IMR-90 (cell line): ENCODE results near the gene HAUS7. TPM values are rescaled to one million over a fixed set of nuclear protein-coding genes. Genes with fewer than 3 reads are reported as not detected.

Experiments used
- ATAC-seq: fragments of 200-7000 bp; cut with Tn5 transposase; 2 replicates; pipeline ENCODE4 v1.9.1; 2020; ENCODE audit warnings: low read depth, mild to moderate bottlenecking, moderate library complexity
- BruUV-seq: library from RNA; stranded (reverse); fragments of 400-500 nt; replicated peaks from 2 replicates; lab custom pipeline; 2021; lab: Mats Ljungman, UMichigan
- CTCF ChIA-PET: fragments of 300-600 bp; formaldehyde crosslinking; extraction: SDS; loops from one replicate; lab custom pipeline; 2021; ENCODE audit warnings: antibody characterized with exemption; lab: Yijun Ruan, JAX
- POLR2A ChIA-PET: fragments of 300-600 bp; sonication (Branson Sonifier 250); formaldehyde crosslinking; loops from one replicate; lab custom pipeline; 2022; ENCODE audit warnings: antibody characterized with exemption; ENCODE audit not compliant: unreplicated experiment; lab: Charles Lee
- DNase-seq: peaks from one replicate; pipeline ENCODE4 v3.0.0; 2013
- H2AFZ ChIP-seq: replicated peaks from 2 replicates; pipeline ENCODE3; 2013; ENCODE audit warnings: low read length, mild to moderate bottlenecking; ENCODE audit not compliant: poor library complexity
- H2AK5ac ChIP-seq: 2 replicates; pipeline ENCODE4 v1.6.1; 2013; ENCODE audit warnings: low read depth, low read length, inconsistent platforms
- H2AK9ac ChIP-seq: replicated peaks from 2 replicates; pipeline ENCODE3; 2013; ENCODE audit warnings: mild to moderate bottlenecking, low read depth, low read length, moderate library complexity; ENCODE audit not compliant: poor library complexity
- H2BK120ac ChIP-seq: 2 replicates; pipeline ENCODE4 v1.6.1; 2013; ENCODE audit warnings: low read depth, low read length, inconsistent platforms
- H2BK15ac ChIP-seq: 3 replicates; pipeline ENCODE4 v1.6.1; 2013; ENCODE audit warnings: low read depth, low read length, inconsistent platforms
- H2BK20ac ChIP-seq: 2 replicates; pipeline ENCODE4 v1.6.1; 2013; ENCODE audit warnings: low read depth, mild to moderate bottlenecking, inconsistent platforms, low read length, moderate library complexity
- H2BK5ac ChIP-seq: 2 replicates; pipeline ENCODE4 v1.6.1; 2013; ENCODE audit warnings: mild to moderate bottlenecking, low read depth, low read length, inconsistent platforms; ENCODE audit not compliant: poor library complexity, severe bottlenecking
- H3K14ac ChIP-seq: replicated peaks from 2 replicates; pipeline ENCODE4 v1.6.1; 2013; ENCODE audit warnings: low read depth, low read length, inconsistent platforms
- H3K18ac ChIP-seq: 2 replicates; pipeline ENCODE4 v1.6.1; 2013; ENCODE audit warnings: low read depth, low read length, control low read depth
- H3K23ac ChIP-seq: 2 replicates; pipeline ENCODE4 v1.6.1; 2013; ENCODE audit warnings: low read depth, low read length, inconsistent platforms
- H3K27ac ChIP-seq: 2 replicates; pipeline ENCODE4 v1.5.1; 2013; ENCODE audit warnings: mild to moderate bottlenecking, control low read depth, low read length; ENCODE audit not compliant: insufficient read depth
- H3K27me3 ChIP-seq: 2 replicates; pipeline ENCODE4 v1.6.1; 2013; ENCODE audit warnings: low read length; ENCODE audit not compliant: control insufficient read depth, insufficient read depth
- H3K36me3 ChIP-seq: 2 replicates; pipeline ENCODE4 v1.6.1; 2013; ENCODE audit warnings: low read length, mixed read lengths; ENCODE audit not compliant: control insufficient read depth, insufficient read depth
- H3K4ac ChIP-seq: 2 replicates; pipeline ENCODE4 v1.6.1; 2013; ENCODE audit warnings: low read depth, low read length, inconsistent platforms
- H3K4me1 ChIP-seq: 2 replicates; pipeline ENCODE4 v1.6.1; 2013; ENCODE audit warnings: low read length, mixed read lengths; ENCODE audit not compliant: control insufficient read depth, insufficient read depth
- H3K4me2 ChIP-seq: 2 replicates; pipeline ENCODE4 v1.6.1; 2013; ENCODE audit warnings: low read depth, mild to moderate bottlenecking, control low read depth, low read length, moderate library complexity
- H3K4me3 ChIP-seq: 2 replicates; pipeline ENCODE4 v1.5.1; 2013; ENCODE audit warnings: low read depth, mild to moderate bottlenecking, control low read depth, low read length, moderate library complexity; ENCODE audit not compliant: insufficient read depth
- H3K56ac ChIP-seq: 2 replicates; pipeline ENCODE4 v1.6.1; 2013; ENCODE audit warnings: low read length, inconsistent platforms; ENCODE audit not compliant: insufficient read depth; ENCODE audit errors: extremely low read depth
- H3K79me1 ChIP-seq, 2 experiments: 2 replicates each; pipeline ENCODE4 v1.6.1; 2013; ENCODE audit warnings: low read length in 2 of 2, inconsistent platforms in 1 of 2, low read depth in 1 of 2
- H3K9ac ChIP-seq: 2 replicates; pipeline ENCODE4 v1.6.1; 2013; ENCODE audit warnings: low read depth, low read length, control low read depth
- H3K9me1 ChIP-seq: 2 replicates; pipeline ENCODE4 v1.6.1; 2013; ENCODE audit warnings: low read length, inconsistent platforms; ENCODE audit not compliant: insufficient read depth
- H3K9me3 ChIP-seq: 2 replicates; pipeline ENCODE4 v1.6.1; 2013; ENCODE audit warnings: low read length; ENCODE audit not compliant: control insufficient read depth, insufficient read depth
- H4K20me1 ChIP-seq: 2 replicates; pipeline ENCODE4 v1.6.1; 2013; ENCODE audit warnings: low read length, inconsistent platforms; ENCODE audit not compliant: insufficient read depth
- H4K5ac ChIP-seq: 2 replicates; pipeline ENCODE4 v1.6.1; 2013; ENCODE audit warnings: mild to moderate bottlenecking, low read depth, low read length, control low read depth
- H4K8ac ChIP-seq, 2 experiments: 2 replicates each; pipeline ENCODE4 v1.6.1; 2013; ENCODE audit warnings: low read depth in 2 of 2, low read length in 2 of 2, control low read depth in 1 of 2, inconsistent platforms in 1 of 2
- H4K91ac ChIP-seq: 2 replicates; pipeline ENCODE4 v1.6.1; 2013; ENCODE audit warnings: low read depth, low read length, inconsistent platforms; ENCODE audit not compliant: insufficient read depth
- BHLHE40 ChIP-seq: fragments of 150-350 bp; IDR thresholded peaks from 2 replicates; pipeline ENCODE4 v1.6.1; 2016; ENCODE audit warnings: mild to moderate bottlenecking, low read depth, low read length
- CEBPB ChIP-seq: IDR thresholded peaks from 2 replicates; pipeline ENCODE4 v1.6.1; 2012; ENCODE audit warnings: low read depth, low read length, improper control_type of control experiment
- CHD1 ChIP-seq: IDR thresholded peaks from 2 replicates; pipeline ENCODE4 v1.6.1; 2012; ENCODE audit warnings: low read depth, low read length, improper control_type of control experiment
- FOS ChIP-seq: fragments of 150-350 bp; IDR thresholded peaks from 2 replicates; pipeline ENCODE4 v1.6.1; 2016; ENCODE audit warnings: low read depth, low read length
- MAFK ChIP-seq: IDR thresholded peaks from 2 replicates; pipeline ENCODE4 v1.6.1; 2012; ENCODE audit warnings: low read depth, low read length, improper control_type of control experiment
- MAZ ChIP-seq: IDR thresholded peaks from 2 replicates; pipeline ENCODE4 v1.6.1; 2012; ENCODE audit warnings: low read depth, mild to moderate bottlenecking, low read length, improper control_type of control experiment, moderate library complexity, borderline replicate concordance
- MXI1 ChIP-seq: IDR thresholded peaks from 2 replicates; pipeline ENCODE4 v1.6.1; 2012; ENCODE audit warnings: low read depth, mild to moderate bottlenecking, low read length, moderate library complexity, borderline replicate concordance
- NFE2L2 ChIP-seq: fragments of 150-350 bp; IDR thresholded peaks from 2 replicates; pipeline ENCODE4 v1.6.1; 2016; ENCODE audit warnings: low read depth, mild to moderate bottlenecking, low read length
- POLR2A ChIP-seq: IDR thresholded peaks from 2 replicates; pipeline ENCODE4 v1.6.1; 2012; ENCODE audit warnings: mild to moderate bottlenecking, low read depth, low read length
- RAD21 ChIP-seq: IDR thresholded peaks from 2 replicates; pipeline ENCODE4 v1.6.1; 2012; ENCODE audit warnings: low read length, improper control_type of control experiment
- RFX5 ChIP-seq: IDR thresholded peaks from 2 replicates; pipeline ENCODE4 v1.8.0; 2012; ENCODE audit warnings: low read depth, mild to moderate bottlenecking, low read length, moderate library complexity
- SMC3 ChIP-seq: fragments of 150-350 bp; IDR thresholded peaks from 2 replicates; pipeline ENCODE4 v1.6.1; 2016; ENCODE audit warnings: low read depth, mild to moderate bottlenecking, antibody characterized with exemption, low read length, moderate library complexity
- WGBS, 2 experiments: methylation state at CpG; one replicate each; pipeline versions ENCODE4 v1.1.5 to v1.1.7; 2013; ENCODE audit warnings: missing lambda C conversion rate in 2 of 2; ENCODE audit not compliant: insufficient read length in 1 of 2; ENCODE audit errors: extremely low coverage in 2 of 2; 5-methylcytosine and 5-hydroxymethylcytosine counted together
- dilution Hi-C: fragments of 300-500 bp; cut with HindIII; formaldehyde crosslinking; loops from one replicate; pipeline ENCODE4 v1.14.3; 2018; ENCODE audit warnings: low sequenced_read_pairs; ENCODE audit not compliant: unreplicated experiment
- in situ Hi-C: fragments of 300-500 bp; cut with MboI; formaldehyde crosslinking; loops from 3 replicates; pipeline ENCODE4 v1.14.3; 2019; ENCODE audit warnings: low sequenced_read_pairs, inconsistent platforms, mixed read lengths
- intact Hi-C: fragments of 100-400 bp; cut with micrococcal nuclease; formaldehyde crosslinking; loops from 2 replicates; pipeline ENCODE4 v1.10.0; 2022
- polyA plus RNA-seq, 3 experiments: library from polyadenylated mRNA; depleted of rRNA; stranded (reverse); fragments of >200 nt; gene quantifications; 2 replicates each; pipeline ENCODE4 v1.2.3, GENCODE V29; 2012; ENCODE audit warnings: low replicate concordance in 1 of 3
- total RNA-seq: library from RNA; depleted of rRNA; stranded (reverse); fragments of >200 nt; gene quantifications from 2 replicates; pipeline ENCODE4 v1.2.3, GENCODE V29; 2012
- TF ChIP-seq, protein P1 (sequence below): fragments of 150-350 bp; IDR thresholded peaks from 2 replicates; pipeline ENCODE4 v1.6.1; 2017; ENCODE audit warnings: mild to moderate bottlenecking, antibody characterized with exemption, low read length, low read depth
- TF ChIP-seq, protein P2 (sequence below): conservative IDR thresholded peaks from 2 replicates; pipeline ENCODE4 v1.5.1; 2012; ENCODE audit warnings: mild to moderate bottlenecking, low read depth, low read length, improper control_type of control experiment
- TF ChIP-seq, protein P3 (sequence below): fragments of 150-350 bp; IDR thresholded peaks from 2 replicates; pipeline ENCODE4 v1.6.1; 2016; ENCODE audit warnings: low read depth, mild to moderate bottlenecking, low read length, moderate library complexity, borderline replicate concordance

HAUS7 gene
- total and polyA plus RNA-seq, 2 of the 4 experiments (the other 2 are of a cell fraction): 10.8 to 25.9 TPM

DNA sequence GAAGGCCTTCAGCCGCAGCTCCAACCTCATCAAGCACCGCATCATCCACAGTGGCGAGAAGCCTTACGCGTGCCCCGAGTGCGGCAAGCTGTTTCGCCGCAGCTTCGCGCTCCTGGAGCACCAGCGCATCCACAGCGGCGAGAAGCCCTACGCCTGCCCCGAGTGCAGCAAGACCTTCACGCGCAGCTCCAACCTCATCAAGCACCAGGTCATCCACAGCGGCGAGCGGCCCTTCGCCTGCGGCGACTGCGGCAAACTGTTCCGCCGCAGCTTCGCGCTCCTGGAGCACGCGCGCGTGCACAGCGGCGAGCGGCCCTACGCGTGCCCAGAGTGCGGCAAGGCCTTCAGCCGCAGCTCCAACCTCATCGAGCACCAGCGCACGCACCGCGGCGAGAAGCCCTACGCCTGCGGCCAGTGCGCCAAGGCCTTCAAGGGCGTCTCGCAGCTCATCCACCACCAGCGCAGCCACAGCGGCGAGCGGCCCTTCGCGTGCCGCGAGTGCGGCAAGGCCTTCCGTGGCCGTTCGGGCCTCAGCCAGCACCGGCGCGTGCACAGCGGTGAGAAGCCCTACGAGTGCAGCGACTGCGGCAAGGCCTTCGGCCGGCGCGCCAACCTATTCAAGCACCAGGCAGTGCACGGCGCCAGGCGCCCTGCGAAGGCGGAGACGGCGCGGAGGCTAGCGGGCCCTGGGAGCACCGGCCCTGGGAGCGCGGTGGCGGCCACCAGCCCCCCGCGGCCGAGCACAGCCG, 49.4 kb downstream of the HAUS7 start:
- no peak overlapping the region for H2BK5ac ChIP-seq
- no peaks in the 10 kb centered on the region for H3K36me3 ChIP-seq
- in situ Hi-C loops: loop anchor here (25.0 kb wide), 1 partner anchor 234 kb away; the partner anchor contains the start of gene MAGEA1
- no TSS peak for BruUV-seq
- H3K9me1 ChIP-seq: no peaks in the 10 kb centered on the region
- no peak overlapping the region for H3K27ac ChIP-seq
- no peaks in the 10 kb centered on the region for H3K79me1 ChIP-seq
- H3K4me2 ChIP-seq: no peak overlapping the region
- H3K9ac ChIP-seq: no peak overlapping the region
- peaks cover 11% of the 10 kb centered on the region for H3K27me3 ChIP-seq
- no peak overlapping the region for H2BK20ac ChIP-seq
- intact Hi-C loops: no loop called here
- no peak overlapping the region for H4K8ac ChIP-seq
- no peak overlapping the region for H3K23ac ChIP-seq
- no peak overlapping the region for H2BK15ac ChIP-seq
- no peak overlapping the region for H2BK120ac ChIP-seq
- peak overlapping the region; percentile 58 for H2AFZ ChIP-seq
- CTCF ChIA-PET: no interaction called here
- no peak overlapping the region for H4K5ac ChIP-seq
- H3K9me3 ChIP-seq: peaks cover 6% of the 10 kb centered on the region; the same call in 1 of the 2 replicates
- no peak overlapping the region for H3K4ac ChIP-seq
- no peak for ATAC-seq
- H2AK9ac ChIP-seq: no peak overlapping the region
- no peak overlapping the region for H4K91ac ChIP-seq
- POLR2A ChIA-PET: no interaction called here
- no peaks in the 10 kb centered on the region for H3K4me1 ChIP-seq
- H2AK5ac ChIP-seq: no peak overlapping the region
- no peak overlapping the region for H3K18ac ChIP-seq
- no peaks in the 10 kb centered on the region for H4K20me1 ChIP-seq
- no peak overlapping the region for H3K14ac ChIP-seq
- H3K56ac ChIP-seq: no peak overlapping the region
- H3K4me3 ChIP-seq: no peak overlapping the region
- WGBS, 2 experiments: 79% methylated on average over 34 of the region's 91 CpGs; no CpG with 5 or more reads in 1 of the 2 experiments
- DNase-seq: no peak
- dilution Hi-C loops: no loop called here
- TF ChIP-seq, protein P1, sequence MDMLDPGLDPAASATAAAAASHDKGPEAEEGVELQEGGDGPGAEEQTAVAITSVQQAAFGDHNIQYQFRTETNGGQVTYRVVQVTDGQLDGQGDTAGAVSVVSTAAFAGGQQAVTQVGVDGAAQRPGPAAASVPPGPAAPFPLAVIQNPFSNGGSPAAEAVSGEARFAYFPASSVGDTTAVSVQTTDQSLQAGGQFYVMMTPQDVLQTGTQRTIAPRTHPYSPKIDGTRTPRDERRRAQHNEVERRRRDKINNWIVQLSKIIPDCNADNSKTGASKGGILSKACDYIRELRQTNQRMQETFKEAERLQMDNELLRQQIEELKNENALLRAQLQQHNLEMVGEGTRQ: no peak
- TF ChIP-seq, protein P2, sequence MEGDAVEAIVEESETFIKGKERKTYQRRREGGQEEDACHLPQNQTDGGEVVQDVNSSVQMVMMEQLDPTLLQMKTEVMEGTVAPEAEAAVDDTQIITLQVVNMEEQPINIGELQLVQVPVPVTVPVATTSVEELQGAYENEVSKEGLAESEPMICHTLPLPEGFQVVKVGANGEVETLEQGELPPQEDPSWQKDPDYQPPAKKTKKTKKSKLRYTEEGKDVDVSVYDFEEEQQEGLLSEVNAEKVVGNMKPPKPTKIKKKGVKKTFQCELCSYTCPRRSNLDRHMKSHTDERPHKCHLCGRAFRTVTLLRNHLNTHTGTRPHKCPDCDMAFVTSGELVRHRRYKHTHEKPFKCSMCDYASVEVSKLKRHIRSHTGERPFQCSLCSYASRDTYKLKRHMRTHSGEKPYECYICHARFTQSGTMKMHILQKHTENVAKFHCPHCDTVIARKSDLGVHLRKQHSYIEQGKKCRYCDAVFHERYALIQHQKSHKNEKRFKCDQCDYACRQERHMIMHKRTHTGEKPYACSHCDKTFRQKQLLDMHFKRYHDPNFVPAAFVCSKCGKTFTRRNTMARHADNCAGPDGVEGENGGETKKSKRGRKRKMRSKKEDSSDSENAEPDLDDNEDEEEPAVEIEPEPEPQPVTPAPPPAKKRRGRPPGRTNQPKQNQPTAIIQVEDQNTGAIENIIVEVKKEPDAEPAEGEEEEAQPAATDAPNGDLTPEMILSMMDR: no peak
- no peak for TF ChIP-seq NFE2L2
- TF ChIP-seq RFX5: no peak
- TF ChIP-seq, protein P3, sequence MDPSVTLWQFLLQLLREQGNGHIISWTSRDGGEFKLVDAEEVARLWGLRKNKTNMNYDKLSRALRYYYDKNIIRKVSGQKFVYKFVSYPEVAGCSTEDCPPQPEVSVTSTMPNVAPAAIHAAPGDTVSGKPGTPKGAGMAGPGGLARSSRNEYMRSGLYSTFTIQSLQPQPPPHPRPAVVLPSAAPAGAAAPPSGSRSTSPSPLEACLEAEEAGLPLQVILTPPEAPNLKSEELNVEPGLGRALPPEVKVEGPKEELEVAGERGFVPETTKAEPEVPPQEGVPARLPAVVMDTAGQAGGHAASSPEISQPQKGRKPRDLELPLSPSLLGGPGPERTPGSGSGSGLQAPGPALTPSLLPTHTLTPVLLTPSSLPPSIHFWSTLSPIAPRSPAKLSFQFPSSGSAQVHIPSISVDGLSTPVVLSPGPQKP: no peak
- no peak for TF ChIP-seq SMC3
- TF ChIP-seq MAFK: no peak
- no peak for TF ChIP-seq CEBPB
- TF ChIP-seq MAZ: no peak
- no peak for TF ChIP-seq FOS
- TF ChIP-seq RAD21: no peak
- no peak for TF ChIP-seq POLR2A
- TF ChIP-seq BHLHE40: no peak
- TF ChIP-seq CHD1: no peak
- TF ChIP-seq MXI1: no peak
